Measurements from ENCODE around the gene NUDT16L1.

NUDT16L1 gene

GRCh38 chr16:4682084-4682591, 11.2 kb upstream of the NUDT16L1 start:
- DNase-seq (ENCODE audit: low read depth in 3 of 3), result no peak

GRCh38 chr16:4682616-4683254, 10.6 kb upstream of the NUDT16L1 start:
- DNase-seq (ENCODE audit: low read depth in 3 of 3), result peak in 1 of 3 experiments; percentile 51

GRCh38 chr16:4683255-4684057, 9.9 kb upstream of the NUDT16L1 start:
- no peak for DNase-seq (ENCODE audit: low read depth in 3 of 3)

DNA sequence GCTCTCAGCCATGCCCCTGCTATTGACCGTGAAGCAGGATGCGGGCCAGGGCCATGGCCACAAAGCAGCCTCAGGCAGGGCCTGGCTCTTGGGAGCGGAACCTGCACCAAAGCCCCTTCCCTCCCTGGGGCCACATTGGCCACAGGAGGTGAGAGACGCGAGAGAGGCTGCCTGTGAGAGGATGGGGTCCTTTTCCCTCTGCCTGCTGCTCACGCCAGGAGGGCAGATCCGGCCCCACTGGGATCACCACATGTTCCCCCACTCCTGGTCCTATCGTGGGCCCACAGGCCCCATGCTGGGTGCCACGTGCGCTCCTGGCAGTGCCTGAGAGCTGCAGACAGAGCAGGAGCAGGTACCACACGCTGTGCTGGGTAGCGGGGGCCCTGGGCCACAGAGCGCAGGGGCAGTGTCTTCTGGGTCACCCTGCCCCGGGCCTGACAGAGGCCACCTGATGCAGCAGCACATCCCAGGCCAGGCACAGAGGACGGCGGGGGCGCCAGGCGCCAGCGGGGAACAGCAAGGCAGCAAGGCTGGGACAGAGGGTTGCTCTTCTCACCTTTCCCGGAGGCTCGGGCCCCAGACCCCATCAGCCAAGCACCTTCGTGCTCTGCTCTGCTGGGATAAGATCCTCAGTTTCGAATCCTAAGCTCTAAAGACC, 9.2 kb upstream of the NUDT16L1 start:
- DNase-seq (ENCODE audit: low read depth in 3 of 3), result no peak

- DNase-seq (ENCODE audit: low read depth in 3 of 3), result no peak
Observed at GRCh38 chr16:4684763-4685162, 8.6 kb upstream of the NUDT16L1 start.

GRCh38 chr16:4685292-4685691, 8.1 kb upstream of the NUDT16L1 start:
- no peak for DNase-seq (ENCODE audit: low read depth in 3 of 3)

DNA sequence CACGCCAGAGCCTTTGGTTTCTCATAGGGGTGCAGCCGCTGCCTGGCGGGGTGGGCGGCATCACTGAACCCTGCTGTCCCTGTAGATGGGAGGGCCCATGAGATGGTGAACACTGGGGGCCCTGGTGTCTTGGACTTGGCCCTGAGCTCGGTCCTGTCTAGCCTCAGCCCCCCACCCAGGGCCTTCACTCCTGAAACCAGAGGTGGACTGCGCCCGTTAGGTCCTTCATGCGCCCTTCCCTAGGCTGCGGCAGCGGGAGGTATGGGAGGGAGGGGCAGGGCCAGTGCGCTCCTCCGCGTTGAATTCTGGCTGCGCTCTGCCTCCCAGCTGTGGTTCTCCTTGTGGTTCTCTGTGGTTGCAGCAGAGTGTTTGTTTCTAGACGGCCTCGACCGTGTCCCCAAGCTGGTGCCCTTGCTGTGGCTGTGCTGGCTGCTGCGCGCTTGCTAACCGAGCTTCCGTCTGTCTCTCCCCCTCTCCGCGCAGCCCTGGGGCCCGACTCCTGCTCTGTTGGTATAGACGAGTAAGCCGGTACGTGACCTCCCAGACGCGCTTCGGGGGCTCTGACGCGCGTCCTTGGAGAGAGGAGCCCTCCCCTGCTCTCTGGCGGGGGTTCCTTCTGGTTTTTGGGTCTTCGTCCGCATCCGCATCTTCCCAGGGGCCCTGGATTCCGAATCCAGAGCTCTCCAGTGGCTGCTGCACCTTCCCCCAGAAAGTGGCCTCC, 7.4 kb upstream of the NUDT16L1 start:
- DNase-seq (ENCODE audit: low read depth in 3 of 3), result no peak

DNA sequence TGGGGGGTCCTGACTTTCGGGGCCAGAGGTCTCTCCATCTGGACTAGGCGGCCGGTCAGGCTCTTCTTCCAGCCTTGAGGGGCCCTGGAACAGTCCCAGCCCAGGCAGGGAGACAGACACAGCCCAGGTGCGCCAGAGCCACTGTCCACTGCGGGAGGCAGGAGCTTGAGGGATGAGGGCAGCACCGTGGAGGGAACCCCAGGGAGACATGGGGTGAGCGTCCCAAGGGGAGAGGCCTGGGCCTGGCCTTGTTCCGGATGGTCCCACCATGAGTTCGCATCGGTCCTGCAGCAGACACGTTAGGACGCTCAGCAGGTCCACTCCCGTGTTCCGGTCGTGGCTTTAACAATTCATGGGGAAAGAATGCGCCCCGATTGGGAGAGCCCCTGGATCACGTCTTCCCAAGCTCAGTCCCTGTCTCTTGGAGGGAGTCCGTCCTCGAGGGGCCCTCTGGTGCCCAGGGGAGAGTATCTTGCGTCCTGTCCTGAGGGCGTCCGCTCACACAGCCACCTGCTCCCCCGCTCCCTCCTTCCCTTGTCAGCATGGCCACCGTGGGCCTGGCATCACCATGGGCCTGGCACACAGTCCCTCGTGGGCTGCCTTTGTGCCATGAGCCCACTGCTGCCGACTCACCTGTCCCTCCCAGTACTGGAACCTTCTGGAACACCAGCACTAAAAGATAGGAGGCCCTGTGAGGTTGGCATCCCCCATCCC, 6.7 kb upstream of the NUDT16L1 start:
- no peak for DNase-seq (ENCODE audit: low read depth in 3 of 3)

DNA sequence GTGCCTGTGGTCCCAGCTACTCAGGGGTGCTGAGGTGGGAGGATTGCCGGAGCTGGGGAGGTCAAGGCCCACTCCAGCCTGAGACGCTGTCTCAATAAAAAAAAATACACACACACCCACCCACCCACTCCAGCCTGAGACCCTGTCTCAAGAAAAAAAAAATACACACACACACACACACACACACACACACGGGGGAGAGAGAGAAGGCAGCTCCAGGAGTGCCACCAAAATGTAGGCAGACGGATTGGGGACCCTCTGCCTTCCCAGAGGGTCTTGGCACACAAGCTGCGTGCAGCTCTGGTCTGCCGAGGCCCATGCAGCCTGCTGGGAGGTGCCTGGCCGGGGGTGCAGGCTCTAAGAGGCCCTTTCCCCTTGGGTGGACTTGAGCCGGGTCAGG, 5.9 kb upstream of the NUDT16L1 start:
- DNase-seq (ENCODE audit: low read depth in 3 of 3), result no peak

GRCh38 chr16:4687946-4688673, 5.3 kb upstream of the NUDT16L1 start:
- no peak for DNase-seq (ENCODE audit: low read depth in 3 of 3)

- DNase-seq (ENCODE audit: low read depth in 3 of 3), result no peak
Observed at GRCh38 chr16:4688674-4689045, 4.7 kb upstream of the NUDT16L1 start.

GRCh38 chr16:4689091-4689671, 4.2 kb upstream of the NUDT16L1 start:
- no peak for DNase-seq (ENCODE audit: low read depth in 3 of 3)

- no peak for DNase-seq (ENCODE audit: low read depth in 3 of 3)
Observed at GRCh38 chr16:4689864-4690704, 3.3 kb upstream of the NUDT16L1 start.

GRCh38 chr16:4690946-4691665, 2.3 kb upstream of the NUDT16L1 start:
- no peak for DNase-seq (ENCODE audit: low read depth in 3 of 3)

DNA sequence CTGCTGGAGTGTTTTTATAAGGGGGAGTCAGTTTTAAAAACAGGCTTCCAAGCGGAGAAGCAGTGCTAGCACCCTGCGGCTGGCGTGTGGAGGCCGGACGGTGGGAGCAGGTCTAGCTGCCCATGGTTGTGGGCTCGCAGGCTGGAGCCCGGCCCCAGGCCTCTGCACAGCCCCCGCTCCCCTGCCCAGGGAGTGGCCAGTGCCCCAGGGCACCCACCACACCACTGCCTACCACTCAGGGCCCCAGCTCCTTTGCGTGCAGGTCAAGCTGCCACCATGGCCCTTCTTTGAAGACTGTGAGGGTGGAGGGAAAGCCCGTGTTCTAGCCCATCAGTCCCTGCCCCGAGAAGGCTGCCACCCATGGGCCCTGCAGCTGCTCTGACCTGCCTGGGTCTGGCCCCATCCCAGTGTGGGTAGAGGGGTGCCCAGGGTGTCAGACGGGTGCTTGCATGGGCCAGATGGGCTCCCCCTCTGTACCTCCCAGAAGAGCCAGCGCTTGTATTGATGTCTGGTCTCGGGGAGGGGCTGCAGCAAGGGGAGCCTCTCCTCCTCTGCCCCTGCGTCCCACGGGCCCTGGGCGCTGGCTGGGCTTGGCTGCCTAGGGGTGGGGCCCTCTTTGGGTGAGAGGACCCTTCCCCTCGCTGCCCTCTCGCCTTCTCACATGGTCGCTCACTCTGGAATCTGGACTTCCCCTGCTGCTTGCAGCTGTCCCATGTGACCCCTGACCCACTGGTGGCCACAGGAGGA, 1.5 kb upstream of the NUDT16L1 start:
- no peak for DNase-seq (ENCODE audit: low read depth in 3 of 3)

DNA sequence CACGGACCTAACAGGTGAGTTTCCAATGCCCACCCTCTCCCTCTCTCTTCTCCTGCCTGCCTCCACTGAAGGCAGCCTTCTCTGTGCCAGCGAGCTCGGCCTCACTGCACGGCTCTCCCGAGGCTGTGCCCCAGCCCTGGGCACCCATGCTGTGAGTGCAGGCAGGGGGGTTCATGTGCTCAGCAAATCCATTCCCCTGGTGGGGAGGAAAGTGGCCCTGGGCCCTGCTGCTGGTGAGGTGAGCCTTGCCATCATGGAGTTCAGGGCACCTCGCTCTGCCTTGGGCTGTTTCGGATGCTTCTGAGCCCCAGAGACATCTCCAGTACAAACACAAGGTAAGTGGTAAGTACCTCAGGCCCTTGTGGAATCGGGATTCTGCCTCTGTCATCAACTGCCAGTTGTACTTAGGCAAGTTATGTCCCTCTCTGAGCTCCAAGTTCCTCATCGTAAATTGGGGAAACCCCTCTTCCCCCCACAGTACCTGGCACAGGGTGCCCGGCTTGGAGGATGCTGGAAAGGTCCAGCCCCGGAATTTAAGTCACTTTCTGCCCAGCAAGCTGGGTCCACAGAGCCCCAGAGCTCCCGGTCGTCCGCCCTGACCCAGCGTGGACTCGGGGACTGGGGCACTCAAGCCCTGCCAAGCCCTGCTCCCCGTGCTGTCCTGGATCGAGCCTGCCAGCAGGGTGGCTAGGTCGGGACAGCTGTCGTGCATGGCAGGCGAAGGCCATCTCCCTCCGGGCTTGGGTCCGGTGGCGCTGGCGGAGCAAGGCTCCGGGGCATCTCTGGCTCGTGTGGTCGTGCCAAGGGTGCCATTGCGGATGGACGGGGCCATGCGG, 684 bp upstream of the NUDT16L1 start:
- DNase-seq (ENCODE audit: low read depth in 3 of 3), result no peak

All from stimulated activated CD4-positive, alpha-beta T cell treated with anti-CD3 and anti-CD28 coated beads, TNF-alpha, amount 100 ng/mL, for 24 hours (primary cell).